Parathyroid adenoma (tissue), 2 donors: Measurements from ENCODE around the gene TPD52L1.
"Not testable (repeated sequence)": the region's sequence is repeated elsewhere in the genome, so short reads cannot be mapped to it uniquely, and the experiment has no call there.

Experiments used
- H2AFZ ChIP-seq: fragments of 300-600 bp; sonication (generic); one replicate; pipeline ENCODE4 v1.7.0; 2017; ENCODE audit warnings: antibody characterized with exemption, mild to moderate bottlenecking
- H3K27ac ChIP-seq: fragments of 300-600 bp; sonication (generic); one replicate; pipeline ENCODE4 v1.7.0; 2017
- H3K27me3 ChIP-seq: fragments of 300-600 bp; sonication (generic); one replicate; pipeline ENCODE4 v1.7.0; 2017; ENCODE audit warnings: low read length; ENCODE audit not compliant: control insufficient read depth, insufficient read depth
- H3K36me3 ChIP-seq: fragments of 300-600 bp; sonication (generic); one replicate; pipeline ENCODE4 v1.7.0; 2017; ENCODE audit warnings: low read length; ENCODE audit not compliant: control insufficient read depth, insufficient read depth
- H3K4me1 ChIP-seq: fragments of 300-600 bp; sonication (generic); one replicate; pipeline ENCODE4 v1.7.0; 2017; ENCODE audit warnings: control low read depth
- H3K4me2 ChIP-seq: fragments of 300-600 bp; sonication (generic); one replicate; pipeline ENCODE4 v1.7.0; 2017; ENCODE audit warnings: low read length
- H3K4me3 ChIP-seq: fragments of 300-600 bp; sonication (generic); one replicate; pipeline ENCODE4 v1.7.0; 2017; ENCODE audit warnings: low read depth, low read length
- H3K79me2 ChIP-seq: fragments of 300-600 bp; sonication (generic); one replicate; pipeline ENCODE4 v1.7.0; 2017; ENCODE audit warnings: control low read depth
- H3K9ac ChIP-seq: fragments of 300-600 bp; sonication (generic); one replicate; pipeline ENCODE4 v1.7.0; 2017; ENCODE audit warnings: mild to moderate bottlenecking
- H3K9me3 ChIP-seq: fragments of 300-600 bp; sonication (generic); one replicate; pipeline ENCODE4 v1.7.0; 2017; ENCODE audit warnings: low read length; ENCODE audit not compliant: control insufficient read depth
- TF ChIP-seq, protein P1 (sequence below): fragments of 300-600 bp; sonication (generic); IDR thresholded peaks from one replicate; pipeline ENCODE4 v1.7.0; 2017; ENCODE audit warnings: antibody characterized with exemption, mild to moderate bottlenecking
- donor health status: primary hyperparathyroidism.

The TPD52L1 gene

DNA sequence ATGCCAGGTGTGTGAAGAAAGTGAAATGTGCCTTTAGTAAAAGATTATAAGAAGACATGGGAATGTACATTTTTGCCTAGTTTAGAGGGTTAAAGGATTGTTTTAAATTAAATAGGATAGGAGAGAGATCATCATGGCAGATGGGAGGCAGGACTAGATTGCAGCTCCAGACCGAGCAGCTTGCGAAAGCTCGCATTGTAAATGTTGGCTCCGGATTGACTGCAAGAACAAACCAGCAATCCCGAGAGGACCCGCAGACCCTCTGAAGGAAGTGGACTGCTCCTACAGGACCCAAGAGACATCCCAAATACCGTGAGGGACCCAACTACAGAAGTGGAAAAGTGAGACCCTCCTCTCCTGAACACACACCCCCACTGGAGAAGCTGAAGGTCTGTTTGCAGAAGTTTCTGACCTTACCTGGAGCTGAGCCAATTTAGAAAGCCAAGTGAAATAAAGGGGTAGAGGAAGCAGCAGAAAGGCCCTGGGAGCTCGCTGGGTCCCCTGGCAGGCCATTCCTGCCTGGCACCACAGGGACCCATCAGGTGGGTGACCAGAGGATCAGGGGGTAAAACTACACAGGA lies 30.0 kb upstream of the TPD52L1 start:
- no peaks in the 10 kb centered on the region for H3K79me2 ChIP-seq
- no peaks in the 10 kb centered on the region for H3K9me3 ChIP-seq
- TF ChIP-seq, protein P1, sequence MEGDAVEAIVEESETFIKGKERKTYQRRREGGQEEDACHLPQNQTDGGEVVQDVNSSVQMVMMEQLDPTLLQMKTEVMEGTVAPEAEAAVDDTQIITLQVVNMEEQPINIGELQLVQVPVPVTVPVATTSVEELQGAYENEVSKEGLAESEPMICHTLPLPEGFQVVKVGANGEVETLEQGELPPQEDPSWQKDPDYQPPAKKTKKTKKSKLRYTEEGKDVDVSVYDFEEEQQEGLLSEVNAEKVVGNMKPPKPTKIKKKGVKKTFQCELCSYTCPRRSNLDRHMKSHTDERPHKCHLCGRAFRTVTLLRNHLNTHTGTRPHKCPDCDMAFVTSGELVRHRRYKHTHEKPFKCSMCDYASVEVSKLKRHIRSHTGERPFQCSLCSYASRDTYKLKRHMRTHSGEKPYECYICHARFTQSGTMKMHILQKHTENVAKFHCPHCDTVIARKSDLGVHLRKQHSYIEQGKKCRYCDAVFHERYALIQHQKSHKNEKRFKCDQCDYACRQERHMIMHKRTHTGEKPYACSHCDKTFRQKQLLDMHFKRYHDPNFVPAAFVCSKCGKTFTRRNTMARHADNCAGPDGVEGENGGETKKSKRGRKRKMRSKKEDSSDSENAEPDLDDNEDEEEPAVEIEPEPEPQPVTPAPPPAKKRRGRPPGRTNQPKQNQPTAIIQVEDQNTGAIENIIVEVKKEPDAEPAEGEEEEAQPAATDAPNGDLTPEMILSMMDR: no peak
- no peak overlapping the region for H3K27ac ChIP-seq
- no peaks in the 10 kb centered on the region for H3K4me1 ChIP-seq
- H3K36me3 ChIP-seq: no peaks in the 10 kb centered on the region
- H3K4me2 ChIP-seq: no peak overlapping the region
- H3K4me3 ChIP-seq: no peak overlapping the region
- H2AFZ ChIP-seq: no peak overlapping the region
- no peak overlapping the region for H3K9ac ChIP-seq
- H3K27me3 ChIP-seq: no peaks in the 10 kb centered on the region

DNA sequence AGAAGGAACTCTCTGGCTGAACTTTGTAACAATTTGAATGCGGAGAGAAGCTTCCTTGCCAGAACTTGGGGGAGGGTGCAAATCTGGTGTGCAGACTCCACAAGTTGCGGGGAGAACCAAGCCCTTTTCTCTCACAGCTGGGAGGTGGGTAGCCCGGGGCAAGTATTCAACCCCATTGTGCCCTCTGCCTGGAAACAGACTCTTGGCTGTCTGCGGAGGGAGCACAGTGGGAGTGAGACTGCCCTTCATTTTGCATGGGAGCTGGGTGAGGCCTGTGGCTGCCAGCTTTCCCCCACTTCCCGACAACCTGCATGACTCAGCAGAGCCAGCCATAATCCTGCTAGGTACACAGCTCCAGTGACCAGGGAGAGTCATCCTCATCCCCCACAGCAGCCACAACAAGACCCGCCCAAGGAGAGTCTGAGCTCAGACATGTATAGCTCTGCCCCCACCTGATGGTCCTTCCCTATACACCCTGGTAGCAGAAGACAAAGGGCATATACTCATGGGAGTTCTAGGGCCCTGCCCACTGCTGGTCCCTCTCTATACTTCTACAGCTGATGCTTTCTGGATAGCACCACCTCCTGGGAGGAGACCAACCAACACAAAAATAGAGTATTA lies 29.4 kb upstream of the TPD52L1 start:
- H3K4me3 ChIP-seq: no peak overlapping the region

DNA sequence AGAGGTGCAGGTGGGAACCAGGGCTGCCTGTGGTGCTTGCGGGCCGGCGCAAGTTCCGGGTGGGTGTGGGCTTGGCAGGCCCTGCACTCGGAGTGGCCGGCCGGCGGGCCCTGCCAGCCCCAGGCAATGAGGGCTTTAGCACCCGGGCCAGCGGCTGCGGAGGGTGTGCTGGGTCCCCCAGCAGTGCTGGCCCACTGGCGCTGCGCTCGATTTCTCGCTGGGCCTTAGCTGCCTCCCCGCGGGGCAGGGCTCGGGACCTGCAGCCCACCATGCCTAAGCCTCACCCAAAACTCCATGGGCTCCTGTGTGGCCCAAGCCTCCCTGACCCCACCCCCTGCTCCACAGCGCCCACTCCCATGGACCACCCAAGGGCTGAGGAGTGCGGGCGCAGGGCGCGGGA lies 27.7 kb upstream of the TPD52L1 start:
- not testable (repeated sequence) for H2AFZ ChIP-seq, H3K9me3 ChIP-seq, H3K36me3 ChIP-seq

More for the DNA sequence above, 29.4 kb upstream of the TPD52L1 start:
- Histone ChIP-seq H3K4me2 (no peak overlapping the region), H3K9me3 (no peaks in the 10 kb centered on the region), H3K4me1 (no peaks in the 10 kb centered on the region), H3K27me3 (no peaks in the 10 kb centered on the region), H3K9ac (no peak overlapping the region), H3K36me3 (no peaks in the 10 kb centered on the region), H3K79me2 (no peaks in the 10 kb centered on the region), H2AFZ (no peak overlapping the region), H3K27ac (no peak overlapping the region)
- TF ChIP-seq, protein P1: no peak

DNA sequence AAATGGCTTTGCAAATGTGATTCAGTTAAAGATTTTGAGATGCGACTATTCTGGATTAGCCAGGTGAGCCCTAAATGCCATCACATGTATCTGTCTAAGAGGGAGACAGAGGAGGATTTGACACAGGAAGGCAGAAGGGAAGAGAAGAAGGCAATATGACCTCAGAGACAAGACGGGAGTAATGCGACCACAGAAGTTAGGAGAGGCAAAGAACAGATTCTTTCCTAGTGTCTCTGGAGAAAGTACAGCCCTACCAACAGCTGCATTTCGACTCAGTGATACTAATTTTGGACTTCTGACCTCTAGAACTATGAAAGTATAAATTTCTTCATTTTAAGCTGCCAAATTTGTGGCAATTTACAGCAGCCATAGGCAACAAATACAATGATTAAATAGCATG lies 24.2 kb upstream of the TPD52L1 start:
- Histone ChIP-seq H3K79me2 (no peaks in the 10 kb centered on the region), H3K27me3 (no peaks in the 10 kb centered on the region), H2AFZ (no peak overlapping the region), H3K9me3 (no peaks in the 10 kb centered on the region), H3K27ac (no peak overlapping the region), H3K9ac (no peak overlapping the region), H3K36me3 (no peaks in the 10 kb centered on the region), H3K4me3 (no peak overlapping the region), H3K4me1 (no peaks in the 10 kb centered on the region), H3K4me2 (no peak overlapping the region)
- TF ChIP-seq, protein P1: no peak

More for the DNA sequence above, 27.7 kb upstream of the TPD52L1 start:
- not testable (repeated sequence) for H3K4me1 ChIP-seq, H3K9ac ChIP-seq, H3K4me2 ChIP-seq, H3K79me2 ChIP-seq, H3K4me3 ChIP-seq, H3K27ac ChIP-seq, H3K27me3 ChIP-seq

DNA sequence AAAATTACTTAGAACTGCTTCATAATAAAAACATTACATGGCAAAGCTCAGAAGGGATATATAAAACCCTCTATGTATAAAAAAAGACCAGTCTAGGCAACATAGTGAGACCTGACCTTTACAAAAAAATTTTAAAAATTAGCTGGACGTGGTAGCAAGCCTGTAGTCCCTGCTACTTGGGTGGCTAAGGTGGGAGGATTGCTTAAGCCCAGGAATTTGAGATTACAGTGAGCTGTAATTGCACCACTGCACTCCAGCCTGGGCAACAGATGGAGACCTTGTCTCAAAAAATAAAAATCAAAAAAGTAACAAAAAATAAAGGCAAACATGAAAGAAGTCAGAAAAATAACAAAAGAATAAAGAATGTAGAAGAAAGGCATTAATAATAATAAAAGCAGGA lies 21.5 kb upstream of the TPD52L1 start:
- Histone ChIP-seq H3K79me2 (no peaks in the 10 kb centered on the region), H3K27ac (no peak overlapping the region), H3K4me2 (no peak overlapping the region), H3K4me1 (no peaks in the 10 kb centered on the region), H3K4me3 (no peak overlapping the region), H3K27me3 (no peaks in the 10 kb centered on the region), H3K36me3 (no peaks in the 10 kb centered on the region), H3K9ac (no peak overlapping the region), H3K9me3 (no peaks in the 10 kb centered on the region), H2AFZ (no peak overlapping the region)
- TF ChIP-seq, protein P1: no peak
